PC-9 (cell line): ENCODE results near the gene MASP1.

Experiments
- EZH2 ChIP-seq: fragments of 200-600 bp; sonication (generic); IDR thresholded peaks from 2 replicates; pipeline ENCODE4 v1.8.0; 2017; ENCODE audit warnings: antibody characterized with exemption, low read depth
- TF ChIP-seq, protein P1 (sequence below): fragments of 200-600 bp; sonication (generic); conservative IDR thresholded peaks from 2 replicates; pipeline ENCODE4 v1.6.1; 2017; ENCODE audit warnings: mixed run types, antibody characterized with exemption, mild to moderate bottlenecking, moderate library complexity

DNA sequence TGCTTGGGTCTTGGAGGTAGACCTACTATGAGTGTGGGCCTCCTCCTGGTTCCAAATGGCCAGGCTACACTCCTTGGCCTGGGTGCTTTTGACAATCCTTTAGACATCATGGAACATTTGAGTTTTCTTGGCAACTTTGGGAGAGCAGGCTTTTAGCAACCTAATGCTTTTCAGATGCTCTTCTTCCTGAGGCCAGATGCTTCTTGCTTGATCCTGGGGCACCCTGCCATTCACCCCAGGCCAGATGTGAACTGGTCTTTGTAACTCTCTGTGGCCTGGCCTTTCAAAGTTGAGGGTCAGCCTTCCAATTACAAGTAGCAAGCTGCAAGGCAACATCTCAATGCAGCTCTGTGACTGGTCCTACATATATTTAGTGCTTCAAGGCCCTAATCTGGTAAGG is 53.8 kb downstream of the MASP1 start:
- TF ChIP-seq, protein P1, sequence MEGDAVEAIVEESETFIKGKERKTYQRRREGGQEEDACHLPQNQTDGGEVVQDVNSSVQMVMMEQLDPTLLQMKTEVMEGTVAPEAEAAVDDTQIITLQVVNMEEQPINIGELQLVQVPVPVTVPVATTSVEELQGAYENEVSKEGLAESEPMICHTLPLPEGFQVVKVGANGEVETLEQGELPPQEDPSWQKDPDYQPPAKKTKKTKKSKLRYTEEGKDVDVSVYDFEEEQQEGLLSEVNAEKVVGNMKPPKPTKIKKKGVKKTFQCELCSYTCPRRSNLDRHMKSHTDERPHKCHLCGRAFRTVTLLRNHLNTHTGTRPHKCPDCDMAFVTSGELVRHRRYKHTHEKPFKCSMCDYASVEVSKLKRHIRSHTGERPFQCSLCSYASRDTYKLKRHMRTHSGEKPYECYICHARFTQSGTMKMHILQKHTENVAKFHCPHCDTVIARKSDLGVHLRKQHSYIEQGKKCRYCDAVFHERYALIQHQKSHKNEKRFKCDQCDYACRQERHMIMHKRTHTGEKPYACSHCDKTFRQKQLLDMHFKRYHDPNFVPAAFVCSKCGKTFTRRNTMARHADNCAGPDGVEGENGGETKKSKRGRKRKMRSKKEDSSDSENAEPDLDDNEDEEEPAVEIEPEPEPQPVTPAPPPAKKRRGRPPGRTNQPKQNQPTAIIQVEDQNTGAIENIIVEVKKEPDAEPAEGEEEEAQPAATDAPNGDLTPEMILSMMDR = no peak
- TF ChIP-seq EZH2 = no peak
